ENCODE measurements around the gene PLCB1.

Gene PLCB1

GRCh38 chr20:8515810-8516435 lies 383.9 kb downstream of the PLCB1 start:
- no peak overlapping the region for H3K4me3 ChIP-seq (replicated peaks; ENCODE audit: low read depth, low read length)
- DNase-seq (ENCODE audit: extremely low read depth, insufficient read length): no peak
- no peaks in the 10 kb centered on the region for H3K27me3 ChIP-seq (replicated peaks; ENCODE audit: control insufficient read depth, insufficient read depth, low read length)
- TF ChIP-seq CTCF (IDR thresholded peaks at IDR 0.05; ENCODE audit: insufficient read depth, low read length, poor library complexity, severe bottlenecking): no peak
- H3K36me3 ChIP-seq (ENCODE audit: control insufficient read depth, insufficient read depth, low read length): no peaks in the 10 kb centered on the region

- Histone ChIP-seq H3K36me3 (ENCODE audit: control insufficient read depth, insufficient read depth, low read length) (no peaks in the 10 kb centered on the region), H3K27me3 (replicated peaks; ENCODE audit: control insufficient read depth, insufficient read depth, low read length) (no peaks in the 10 kb centered on the region), H3K4me3 (replicated peaks; ENCODE audit: low read depth, low read length) (no peak overlapping the region)
- no peak for TF ChIP-seq CTCF (IDR thresholded peaks at IDR 0.05; ENCODE audit: insufficient read depth, low read length, poor library complexity, severe bottlenecking)
- DNase-seq (ENCODE audit: extremely low read depth, insufficient read length): no peak
These were observed 386.8 kb downstream of the PLCB1 start for GRCh38 chr20:8518878-8519277.

GRCh38 chr20:8519887-8520286 lies 387.8 kb downstream of the PLCB1 start:
- no peaks in the 10 kb centered on the region for H3K27me3 ChIP-seq (replicated peaks; ENCODE audit: control insufficient read depth, insufficient read depth, low read length)
- no peak for DNase-seq (ENCODE audit: extremely low read depth, insufficient read length)
- no peak for TF ChIP-seq CTCF (IDR thresholded peaks at IDR 0.05; ENCODE audit: insufficient read depth, low read length, poor library complexity, severe bottlenecking)
- no peak overlapping the region for H3K4me3 ChIP-seq (replicated peaks; ENCODE audit: low read depth, low read length)
- H3K36me3 ChIP-seq (ENCODE audit: control insufficient read depth, insufficient read depth, low read length): no peaks in the 10 kb centered on the region

GRCh38 chr20:8522168-8522567 lies 390.1 kb downstream of the PLCB1 start:
- no peak for DNase-seq (ENCODE audit: extremely low read depth, insufficient read length)
- TF ChIP-seq CTCF (IDR thresholded peaks at IDR 0.05; ENCODE audit: insufficient read depth, low read length, poor library complexity, severe bottlenecking): no peak
- Histone ChIP-seq H3K27me3 (replicated peaks; ENCODE audit: control insufficient read depth, insufficient read depth, low read length) (no peaks in the 10 kb centered on the region), H3K4me3 (replicated peaks; ENCODE audit: low read depth, low read length) (no peak overlapping the region), H3K36me3 (ENCODE audit: control insufficient read depth, insufficient read depth, low read length) (no peaks in the 10 kb centered on the region)

- H3K27me3 ChIP-seq (replicated peaks; ENCODE audit: control insufficient read depth, insufficient read depth, low read length): no peaks in the 10 kb centered on the region
- DNase-seq (ENCODE audit: extremely low read depth, insufficient read length): no peak
These were observed 391.6 kb downstream of the PLCB1 start for GRCh38 chr20:8523684-8524083.

More at GRCh38 chr20:8523684-8524083, 391.6 kb downstream of the PLCB1 start:
- Histone ChIP-seq H3K4me3 (replicated peaks; ENCODE audit: low read depth, low read length) (no peak overlapping the region), H3K36me3 (ENCODE audit: control insufficient read depth, insufficient read depth, low read length) (no peaks in the 10 kb centered on the region)
- TF ChIP-seq CTCF (IDR thresholded peaks at IDR 0.05; ENCODE audit: insufficient read depth, low read length, poor library complexity, severe bottlenecking): no peak

All from GM06990 (cell line).